Measurements from ENCODE around the gene DYNC2I2. TPM values are rescaled to one million over a fixed set of nuclear protein-coding genes. Genes with fewer than 3 reads are reported as not detected.

DYNC2I2 gene
- total RNA-seq, 2 experiments from 2014 or later: 24.3 to 25.6 TPM

DNA sequence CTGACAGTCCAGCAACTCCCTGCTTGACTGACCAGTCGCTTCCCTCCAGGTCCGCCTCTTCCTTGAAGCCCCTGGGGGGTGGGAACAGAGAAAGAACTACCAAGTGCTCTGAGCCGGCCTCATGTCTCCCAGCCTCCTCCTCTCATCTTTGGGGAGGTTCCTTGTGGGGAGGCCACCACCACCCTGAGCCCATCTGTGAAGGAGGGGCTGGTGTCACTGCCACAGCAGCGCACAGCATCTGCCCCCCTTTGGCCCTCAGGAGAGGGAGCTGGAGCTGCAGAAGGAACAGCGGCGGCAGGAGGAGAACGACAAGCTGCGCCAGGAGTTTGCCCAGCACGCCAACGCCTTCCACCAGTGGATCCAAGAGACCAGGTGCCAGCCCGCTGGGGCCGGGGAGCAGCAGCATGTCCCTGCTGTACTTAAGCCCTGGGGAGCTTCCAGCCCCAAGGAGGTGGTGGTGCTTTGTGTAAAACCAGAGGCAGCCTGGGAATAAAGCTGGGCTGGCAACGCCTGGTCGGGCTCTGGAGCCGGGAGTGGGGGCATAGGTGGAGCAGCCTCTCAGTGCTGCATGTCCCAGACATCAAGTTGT, 29.4 kb downstream of the DYNC2I2 start:
- Mint-ChIP-seq H3K4me1 (ENCODE audit: low read depth) (no peaks in the 10 kb centered on the region), H3K27ac (no peak overlapping the region), H3K9me3 (no peaks in the 10 kb centered on the region), H3K4me3 (no peak overlapping the region), H3K27me3 (no peaks in the 10 kb centered on the region), H3K36me3 (ENCODE audit: low read depth) (peaks cover 27% of the 10 kb centered on the region)
- intact Hi-C loops (cut with micrococcal nuclease): no loop called here
- TF ChIP-seq CTCF (IDR thresholded peaks at IDR 0.05): no peak
- DNase-seq: no peak
- CTCF ChIA-PET: no interaction called here
- ATAC-seq: no peak
- POLR2A ChIA-PET: no interaction called here

GRCh38 chr9:128626181-128626580, 30.5 kb downstream of the DYNC2I2 start:
- DNase-seq (no peak), ATAC-seq (no peak)
- TF ChIP-seq CTCF (IDR thresholded peaks at IDR 0.05): no peak
- H3K4me1 Mint-ChIP-seq (ENCODE audit: low read depth): no peaks in the 10 kb centered on the region
- POLR2A ChIA-PET: interaction anchor here (0.8 to 0.9 kb wide), 2 partner anchors 60 to 376 kb away, joined by 3 read pairs; no protein-coding TSS in a partner anchor
- intact Hi-C loops (cut with micrococcal nuclease): no loop called here
- CTCF ChIA-PET: interaction anchor here (1.1 kb wide), 1 partner anchor 188 kb away, joined by 3 read pairs; no protein-coding TSS in a partner anchor
- no peak overlapping the region for H3K27ac Mint-ChIP-seq
- no peak overlapping the region for H3K4me3 Mint-ChIP-seq
- H3K9me3 Mint-ChIP-seq: no peaks in the 10 kb centered on the region
- peaks cover 24% of the 10 kb centered on the region for H3K36me3 Mint-ChIP-seq (ENCODE audit: low read depth)
- H3K27me3 Mint-ChIP-seq: no peaks in the 10 kb centered on the region

DNA sequence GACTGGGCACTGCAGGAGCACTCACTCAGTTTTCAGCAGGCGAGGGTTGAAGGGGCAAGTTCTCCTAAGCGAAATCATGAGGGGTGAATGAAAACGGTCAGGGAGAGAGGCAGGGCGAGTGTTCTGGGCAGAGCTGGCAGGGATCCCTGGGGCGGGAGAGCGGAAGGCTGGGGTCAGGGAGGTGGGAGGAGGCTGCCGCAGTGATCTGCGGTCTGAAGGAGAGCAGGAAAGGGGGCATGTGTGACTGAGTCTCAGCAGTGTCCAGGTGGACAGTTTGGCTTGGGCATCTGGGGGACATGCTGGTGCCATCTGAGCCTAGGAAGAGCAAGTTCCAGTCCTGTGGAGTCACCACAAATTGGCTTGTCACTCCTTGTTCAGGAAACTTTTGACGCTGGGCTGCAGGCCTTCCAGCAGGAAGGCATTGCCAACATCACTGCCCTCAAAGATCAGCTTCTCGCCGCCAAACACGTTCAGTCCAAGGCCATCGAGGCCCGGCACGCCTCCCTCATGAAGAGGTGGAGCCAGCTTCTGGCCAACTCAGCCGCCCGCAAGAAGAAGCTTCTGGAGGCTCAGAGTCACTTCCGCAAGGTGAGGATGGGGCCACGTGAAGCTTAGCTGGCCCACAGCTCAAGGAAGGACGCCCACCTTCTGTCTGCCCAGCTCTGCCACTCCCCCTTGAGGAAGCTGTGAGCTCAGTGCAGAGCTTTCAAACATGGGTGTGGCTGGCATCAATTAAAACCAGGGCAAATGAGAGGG, 31.1 kb downstream of the DYNC2I2 start:
- no peak for TF ChIP-seq CTCF (IDR thresholded peaks at IDR 0.05)
- ChIA-PET CTCF (interaction anchor here (1.1 kb wide), 1 partner anchor 187 kb away, joined by 3 read pairs; no protein-coding TSS in a partner anchor), POLR2A (interaction anchor here (0.6 to 0.9 kb wide), 3 partner anchors 59 to 376 kb away, joined by 3 read pairs; no protein-coding TSS in a partner anchor)
- Mint-ChIP-seq H3K4me3 (no peak overlapping the region), H3K27me3 (no peaks in the 10 kb centered on the region), H3K9me3 (no peaks in the 10 kb centered on the region), H3K36me3 (ENCODE audit: low read depth) (peaks cover 28% of the 10 kb centered on the region), H3K27ac (no peak overlapping the region), H3K4me1 (ENCODE audit: low read depth) (no peaks in the 10 kb centered on the region)
- intact Hi-C loops (cut with micrococcal nuclease): no loop called here
- no peak for ATAC-seq
- DNase-seq: no peak

DNA sequence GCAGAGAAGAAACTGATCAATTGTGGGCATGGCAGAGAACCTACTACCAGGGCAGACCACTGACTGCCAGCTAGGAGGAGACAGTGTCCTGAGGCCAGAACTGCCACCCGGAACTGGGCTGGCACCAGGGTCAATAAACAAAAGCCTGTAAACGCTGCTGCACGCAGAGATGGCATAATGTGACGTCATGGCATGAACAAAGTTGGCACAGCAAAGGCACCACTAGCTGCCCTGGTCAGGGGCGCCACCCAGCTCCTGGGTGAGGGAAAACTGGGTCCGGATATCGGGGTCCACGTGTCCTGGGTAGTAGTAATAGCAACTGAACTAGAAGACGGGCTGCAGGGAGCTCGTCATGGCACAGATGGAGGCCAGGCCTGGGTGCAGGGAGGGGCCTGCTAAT, 32.1 kb downstream of the DYNC2I2 start:
- Mint-ChIP-seq H3K27ac (no peak overlapping the region), H3K4me1 (ENCODE audit: low read depth) (no peaks in the 10 kb centered on the region), H3K36me3 (ENCODE audit: low read depth) (peaks cover 36% of the 10 kb centered on the region), H3K4me3 (no peak overlapping the region), H3K27me3 (no peaks in the 10 kb centered on the region), H3K9me3 (no peaks in the 10 kb centered on the region)
- no peak for DNase-seq
- no peak for TF ChIP-seq CTCF (IDR thresholded peaks at IDR 0.05)
- CTCF ChIA-PET: no interaction called here
- ATAC-seq: no peak
- intact Hi-C loops (cut with micrococcal nuclease): no loop called here
- POLR2A ChIA-PET: interaction anchor here (0.5 to 1.1 kb wide), 3 partner anchors 69 to 219 kb away, joined by 3 read pairs; partner anchors contain the start of gene ENDOG
